Subcutaneous abdominal adipose tissue (tissue), 5 donors: Measurements from ENCODE around the gene SERPINB11.

Source experiments
- H3K27ac ChIP-seq: one replicate; pipeline ENCODE4 v1.7.0; 2013; ENCODE audit warnings: low read depth, mild to moderate bottlenecking, inconsistent platforms, low read length, moderate library complexity
- H3K27me3 ChIP-seq, 5 donors: one replicate each; pipeline ENCODE4 v1.7.0; 2013; ENCODE audit warnings: low read length in 5 of 5, inconsistent platforms in 1 of 5; ENCODE audit not compliant: control insufficient read depth in 5 of 5, insufficient read depth in 4 of 5
- H3K36me3 ChIP-seq, 5 donors: one replicate each; pipeline ENCODE4 v1.7.0; 2013; ENCODE audit warnings: low read length in 5 of 5; ENCODE audit not compliant: control insufficient read depth in 5 of 5, insufficient read depth in 5 of 5
- H3K4me1 ChIP-seq, 5 donors: one replicate each; pipeline ENCODE4 v1.7.0; 2013; ENCODE audit warnings: low read length in 5 of 5, mild to moderate bottlenecking in 3 of 5, moderate library complexity in 1 of 5; ENCODE audit not compliant: control insufficient read depth in 5 of 5, insufficient read depth in 5 of 5
- H3K4me3 ChIP-seq, 5 donors: one replicate each; pipeline ENCODE4 v1.7.0; 2013; ENCODE audit warnings: low read length in 5 of 5, low read depth in 1 of 5
- H3K9ac ChIP-seq, 5 donors: one replicate each; pipeline ENCODE4 v1.7.0; 2013; ENCODE audit warnings: low read length in 5 of 5, mild to moderate bottlenecking in 4 of 5, moderate library complexity in 3 of 5
- H3K9me3 ChIP-seq, 5 donors: one replicate each; pipeline ENCODE4 v1.7.0; 2013; ENCODE audit warnings: low read length in 5 of 5; ENCODE audit not compliant: control insufficient read depth in 5 of 5
- donor health status: healthy.
- donor health status: healthy.
- donor health status: healthy.
- donor health status: healthy.
- donor health status: healthy.

SERPINB11 gene

GRCh38 chr18:63725682-63726480 lies 23.1 kb downstream of the SERPINB11 start:
- Histone ChIP-seq H3K9ac (no peak overlapping the region), H3K36me3 (no peaks in the 10 kb centered on the region), H3K4me3 (no peak overlapping the region)

GRCh38 chr18:63730773-63731172 lies 28.0 kb downstream of the SERPINB11 start:
- Histone ChIP-seq H3K9me3 (no peaks in the 10 kb centered on the region), H3K36me3 (no peaks in the 10 kb centered on the region), H3K4me3 (peak overlapping the region in 1 of 5 donors; percentile 1), H3K4me1 (peaks cover 0 to 4% (median 0%) of the 10 kb centered on the region in 5 donors), H3K9ac (no peak overlapping the region), H3K27me3 (no peaks in the 10 kb centered on the region), H3K27ac (no peak overlapping the region)

More at GRCh38 chr18:63725682-63726480, 23.1 kb downstream of the SERPINB11 start:
- Histone ChIP-seq H3K27ac (no peak overlapping the region), H3K9me3 (no peaks in the 10 kb centered on the region), H3K27me3 (no peaks in the 10 kb centered on the region), H3K4me1 (peaks cover 0 to 4% (median 0%) of the 10 kb centered on the region in 5 donors)

GRCh38 chr18:63731215-63731614 lies 28.5 kb downstream of the SERPINB11 start:
- H3K27ac ChIP-seq, result no peak overlapping the region
- no peaks in the 10 kb centered on the region for H3K27me3 ChIP-seq

GRCh38 chr18:63736876-63737275 lies 34.1 kb downstream of the SERPINB11 start:
- Histone ChIP-seq H3K27me3 (no peaks in the 10 kb centered on the region), H3K27ac (no peak overlapping the region), H3K9ac (no peak overlapping the region), H3K36me3 (no peaks in the 10 kb centered on the region), H3K9me3 (no peaks in the 10 kb centered on the region), H3K4me3 (no peak overlapping the region), H3K4me1 (no peaks in the 10 kb centered on the region)

More at GRCh38 chr18:63731215-63731614, 28.5 kb downstream of the SERPINB11 start:
- no peaks in the 10 kb centered on the region for H3K36me3 ChIP-seq
- H3K9ac ChIP-seq, result no peak overlapping the region
- H3K4me1 ChIP-seq, result peaks cover 0 to 4% (median 0%) of the 10 kb centered on the region in 5 donors
- no peak overlapping the region for H3K4me3 ChIP-seq
- no peaks in the 10 kb centered on the region for H3K9me3 ChIP-seq

GRCh38 chr18:63741769-63742168 lies 39.0 kb downstream of the SERPINB11 start:
- Histone ChIP-seq H3K27me3 (no peaks in the 10 kb centered on the region), H3K9me3 (no peaks in the 10 kb centered on the region), H3K27ac (no peak overlapping the region), H3K9ac (no peak overlapping the region), H3K36me3 (no peaks in the 10 kb centered on the region), H3K4me3 (no peak overlapping the region), H3K4me1 (no peaks in the 10 kb centered on the region)

- Histone ChIP-seq H3K36me3 (no peaks in the 10 kb centered on the region), H3K4me1 (no peaks in the 10 kb centered on the region), H3K27me3 (no peaks in the 10 kb centered on the region), H3K9me3 (no peaks in the 10 kb centered on the region), H3K9ac (no peak overlapping the region), H3K27ac (no peak overlapping the region), H3K4me3 (no peak overlapping the region)
These were observed 44.2 kb downstream of the SERPINB11 start for GRCh38 chr18:63747006-63747405.

- Histone ChIP-seq H3K4me3 (no peak overlapping the region), H3K9ac (no peak overlapping the region), H3K4me1 (no peaks in the 10 kb centered on the region), H3K27me3 (no peaks in the 10 kb centered on the region), H3K36me3 (no peaks in the 10 kb centered on the region), H3K9me3 (no peaks in the 10 kb centered on the region), H3K27ac (no peak overlapping the region)
These were observed 46.7 kb downstream of the SERPINB11 start for GRCh38 chr18:63749489-63749888.

- Histone ChIP-seq H3K27ac (no peak overlapping the region), H3K36me3 (no peaks in the 10 kb centered on the region), H3K27me3 (no peaks in the 10 kb centered on the region), H3K9me3 (no peaks in the 10 kb centered on the region), H3K4me3 (no peak overlapping the region), H3K4me1 (peaks cover 0 to 15% (median 4%) of the 10 kb centered on the region in 5 donors), H3K9ac (no peak overlapping the region)
These were observed 49.9 kb downstream of the SERPINB11 start for GRCh38 chr18:63752636-63753035.

- Histone ChIP-seq H3K27me3 (no peaks in the 10 kb centered on the region), H3K27ac (no peak overlapping the region), H3K9ac (no peak overlapping the region), H3K4me1 (peaks cover 0 to 21% (median 9%) of the 10 kb centered on the region in 5 donors), H3K4me3 (no peak overlapping the region), H3K9me3 (no peaks in the 10 kb centered on the region), H3K36me3 (no peaks in the 10 kb centered on the region)
These were observed 50.9 kb downstream of the SERPINB11 start for GRCh38 chr18:63753676-63754075.

GRCh38 chr18:63757541-63757940 lies 54.8 kb downstream of the SERPINB11 start:
- H3K9ac ChIP-seq, result no peak overlapping the region
- H3K4me1 ChIP-seq, result peaks cover 0 to 22% (median 9%) of the 10 kb centered on the region in 5 donors
- H3K4me3 ChIP-seq, result no peak overlapping the region
- no peak overlapping the region for H3K27ac ChIP-seq
- no peaks in the 10 kb centered on the region for H3K36me3 ChIP-seq
- peaks cover 0 to 10% (median 5%) of the 10 kb centered on the region in 5 donors for H3K9me3 ChIP-seq
- no peaks in the 10 kb centered on the region for H3K27me3 ChIP-seq
